Medulla oblongata (tissue), 1 donor: ENCODE results near the gene FUOM.
"Not testable (repeated sequence)": the region's sequence is repeated elsewhere in the genome, so short reads cannot be mapped to it uniquely, and the experiment has no call there.

Experiments used
- DNase-seq: peaks from one replicate; pipeline ENCODE4 v3.0.0-alpha.2; 2015; ENCODE audit errors: extremely low spot score

Gene FUOM

DNA sequence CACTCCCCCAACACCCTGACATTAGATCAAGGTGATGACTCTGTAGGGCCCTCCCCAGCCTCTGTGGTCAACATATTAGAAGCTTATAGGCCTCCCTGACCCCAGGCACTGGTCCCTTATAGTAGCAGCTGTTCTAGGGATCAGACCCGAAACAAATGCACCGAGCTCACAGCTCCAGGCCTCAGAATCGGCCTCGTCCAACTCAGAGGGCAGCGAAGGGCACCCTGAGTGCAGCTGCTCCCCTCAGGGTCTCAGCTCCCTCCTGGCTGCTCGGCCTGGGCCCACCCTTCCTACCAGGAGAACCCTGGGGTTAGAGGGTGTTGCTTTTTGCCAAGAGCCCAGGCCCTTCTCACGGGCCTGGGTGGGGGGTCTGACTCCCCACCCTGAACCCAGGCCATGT, 10.3 kb upstream of the FUOM start:
- DNase-seq = no peak

DNA sequence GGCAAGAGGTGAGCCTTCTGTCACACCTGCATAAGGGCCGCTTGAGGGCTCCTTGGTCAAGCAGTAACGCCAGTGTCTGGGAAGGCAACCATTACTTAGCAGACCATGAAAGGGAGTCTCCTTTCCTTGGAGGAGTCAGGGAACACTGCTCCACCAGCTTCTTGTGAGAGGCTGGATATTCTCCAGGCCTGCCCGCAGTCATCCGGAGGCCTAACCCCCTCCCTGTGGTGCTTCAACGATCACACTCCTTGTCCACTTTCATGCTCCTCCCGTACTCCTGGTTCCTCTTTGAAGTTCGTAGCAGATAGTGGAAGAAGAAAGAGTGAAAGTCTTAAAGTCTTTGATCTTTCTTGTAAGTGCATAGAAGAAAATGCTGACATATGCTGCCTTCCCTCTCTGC, 9.6 kb upstream of the FUOM start:
- DNase-seq = not testable (repeated sequence)

DNA sequence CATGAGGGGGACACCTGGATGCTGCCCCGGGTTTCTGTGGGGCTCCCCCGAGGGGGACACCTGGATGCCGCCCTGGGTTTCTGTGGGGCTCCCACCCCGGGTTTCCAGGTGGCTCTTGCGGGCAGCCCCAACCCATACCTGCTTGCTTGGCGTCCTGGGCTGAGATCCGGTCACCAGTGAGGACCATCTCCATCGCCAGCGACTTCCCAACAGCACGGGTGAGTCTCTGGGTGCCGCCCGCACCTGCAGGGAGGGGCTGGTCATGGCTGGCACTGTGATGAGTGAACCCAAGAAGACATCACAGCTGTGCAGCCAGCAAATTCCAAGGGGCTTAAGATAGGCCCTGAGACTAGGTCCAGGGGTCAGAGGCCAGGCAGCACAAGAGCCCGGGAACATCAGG, 8.9 kb upstream of the FUOM start:
- DNase-seq = no peak

- DNase-seq = no peak
These were observed 8.3 kb upstream of the FUOM start for GRCh38 chr10:133366130-133366478.

- DNase-seq = no peak
These were observed 7.8 kb upstream of the FUOM start for GRCh38 chr10:133365461-133366129.

- DNase-seq = no peak
These were observed 7.0 kb upstream of the FUOM start for GRCh38 chr10:133364645-133365431.

- no peak for DNase-seq
These were observed 5.0 kb upstream of the FUOM start for GRCh38 chr10:133362846-133363245.

DNA sequence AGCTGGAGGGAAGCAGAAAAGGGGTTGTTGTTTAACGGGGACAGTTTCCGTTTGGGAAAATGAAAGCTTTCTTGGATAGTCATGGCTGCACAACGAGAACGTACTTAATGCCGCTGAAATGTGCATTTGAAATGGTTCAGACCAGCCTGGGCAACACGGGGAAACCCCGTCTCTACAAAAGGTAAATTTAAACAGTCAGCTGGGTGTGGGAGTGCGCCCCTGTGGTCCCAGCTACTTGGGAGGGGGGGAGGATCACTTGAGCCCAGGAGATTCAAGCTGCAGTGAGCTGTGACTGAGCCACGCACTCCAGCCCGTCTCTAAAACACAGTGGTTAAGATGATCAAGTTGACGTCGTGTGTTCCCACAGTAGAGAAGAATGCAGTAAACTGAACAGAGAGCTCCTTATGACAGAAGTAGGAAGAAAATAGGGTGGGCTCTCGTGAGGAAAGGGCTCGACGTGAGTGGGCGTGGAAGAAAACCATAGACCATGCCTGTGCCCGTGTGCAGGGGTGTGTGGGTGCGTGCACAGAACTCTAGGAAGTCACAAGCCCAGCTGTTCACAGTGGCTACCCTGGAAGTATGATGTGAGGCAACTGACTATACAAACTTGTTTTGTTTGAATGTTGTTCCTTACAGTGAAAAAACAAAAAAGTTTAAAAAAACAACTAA, 4.1 kb upstream of the FUOM start:
- no peak for DNase-seq

DNA sequence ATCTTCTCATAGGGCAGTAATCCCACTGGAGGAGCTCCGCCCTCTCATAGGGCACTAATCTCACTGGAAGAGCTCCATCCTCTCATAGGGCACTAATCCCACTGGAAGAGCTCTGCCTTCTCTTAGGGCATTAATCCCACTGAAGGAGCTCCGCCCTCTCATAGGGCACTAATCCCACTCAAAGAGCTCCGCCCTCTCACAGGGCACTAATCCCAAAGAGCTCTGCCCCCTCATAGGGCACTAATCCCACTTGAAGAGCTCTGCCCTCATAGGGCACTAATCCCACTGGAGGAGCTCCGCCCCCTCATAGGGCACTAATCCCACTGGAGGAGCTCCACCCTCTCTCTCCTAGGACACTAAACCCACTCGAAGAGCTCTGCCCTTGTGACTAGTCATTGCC, 3.4 kb upstream of the FUOM start:
- no peak for DNase-seq

- DNase-seq = no peak
These were observed 2.3 kb upstream of the FUOM start for GRCh38 chr10:133359972-133360610.

- DNase-seq = no peak
These were observed 1.7 kb upstream of the FUOM start for GRCh38 chr10:133359554-133359971.

- no peak for DNase-seq
These were observed 1.1 kb upstream of the FUOM start for GRCh38 chr10:133358925-133359310.

- DNase-seq = no peak
These were observed 524 bp upstream of the FUOM start for GRCh38 chr10:133358162-133358924.

DNA sequence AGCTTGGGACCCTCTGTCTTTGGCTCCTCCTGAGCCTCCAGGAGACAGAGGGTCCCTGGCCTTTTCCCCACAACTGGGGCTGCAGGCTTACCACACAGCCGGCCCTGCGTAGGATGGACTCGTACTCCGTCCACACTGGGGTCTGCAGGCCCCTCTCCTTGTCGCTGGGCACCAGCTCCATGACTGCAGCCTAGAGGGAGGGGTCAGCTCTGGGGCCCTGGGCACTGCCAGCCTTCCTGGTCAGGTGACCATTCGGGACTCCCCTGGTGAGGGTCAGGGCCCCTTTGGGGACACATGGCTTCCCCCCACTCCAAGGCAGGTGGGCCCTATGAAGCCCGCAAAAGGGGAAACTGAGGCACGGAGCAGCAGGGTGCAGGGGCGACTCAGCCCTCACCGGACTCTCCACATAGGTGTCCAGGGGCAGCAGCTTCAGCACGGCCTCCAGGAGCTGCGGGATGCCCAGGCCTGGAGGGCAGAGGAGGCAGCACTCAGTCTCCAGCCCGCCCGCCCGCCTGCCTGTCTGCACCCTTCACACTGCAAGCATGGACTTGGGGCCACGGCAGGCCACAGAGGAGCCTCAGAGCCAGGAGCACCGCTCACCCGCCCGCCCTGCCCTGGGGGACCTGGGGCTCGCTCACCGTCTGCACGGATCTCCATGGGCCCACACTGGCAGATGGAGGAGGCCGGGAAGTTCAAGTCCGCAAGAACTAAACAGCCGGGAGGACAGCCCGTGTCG, 1.1 kb downstream of the FUOM start:
- DNase-seq = no peak

DNA sequence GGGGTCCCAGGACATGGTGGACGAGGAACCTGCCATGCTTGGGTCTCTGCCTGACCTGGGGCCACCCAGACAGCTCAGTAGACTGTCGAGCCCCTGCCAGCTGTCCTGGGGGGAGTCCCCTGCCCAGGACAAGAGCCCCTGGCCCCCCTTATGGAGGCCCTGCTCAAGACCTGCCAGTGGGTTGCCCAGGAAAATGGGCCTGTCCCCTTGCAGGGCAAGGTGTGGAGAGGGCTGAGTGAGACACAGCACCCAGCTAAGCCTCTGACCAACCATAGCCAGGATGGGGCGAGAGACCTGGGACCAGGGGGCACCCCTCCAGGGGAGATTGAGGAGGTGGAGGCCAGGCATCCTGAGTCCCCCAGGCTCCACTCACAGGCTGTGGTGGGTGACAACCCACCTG, 1.8 kb downstream of the FUOM start:
- no peak for DNase-seq

- DNase-seq = no peak
These were observed 2.6 kb downstream of the FUOM start for GRCh38 chr10:133355266-133355665.

- no peak for DNase-seq
These were observed 3.1 kb downstream of the FUOM start for GRCh38 chr10:133354672-133355240.

- no peak for DNase-seq
These were observed 3.7 kb downstream of the FUOM start for GRCh38 chr10:133353988-133354605.

GRCh38 chr10:133353202-133353959, 4.4 kb downstream of the FUOM start:
- no peak for DNase-seq
